ENCODE data around the gene PLOD1.

Gene PLOD1

DNA sequence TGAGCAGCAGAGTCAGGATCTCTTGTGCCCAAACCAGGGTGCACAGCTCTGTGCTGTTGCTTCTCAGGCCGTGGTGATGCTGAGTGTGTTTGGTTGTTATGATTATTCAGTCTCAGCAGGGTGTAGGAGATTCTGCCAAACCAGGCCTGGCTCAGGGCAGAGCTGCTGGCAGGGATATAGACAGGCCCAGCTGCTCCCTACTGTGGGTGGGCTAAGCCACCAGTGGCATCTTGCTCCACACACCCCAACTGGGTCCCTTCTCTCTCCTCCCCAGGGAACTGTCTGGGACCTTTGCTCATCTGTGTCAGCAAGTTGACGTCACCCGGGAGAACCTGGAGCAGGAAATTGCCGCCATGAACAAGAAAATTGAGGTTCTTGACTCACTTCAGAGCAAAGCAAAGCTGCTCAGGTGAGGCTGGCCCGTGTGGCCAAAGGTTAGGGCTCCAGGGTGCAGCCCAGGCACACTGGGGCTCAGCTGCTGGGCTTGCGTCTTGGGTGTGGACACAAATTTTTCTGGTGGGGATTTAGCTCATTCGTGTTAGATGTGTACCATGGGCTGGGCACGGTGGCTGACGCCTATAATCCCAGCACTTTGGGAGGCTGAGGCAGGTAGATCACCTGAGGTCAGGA is 74.9 kb downstream of the PLOD1 start:
- TF ChIP-seq POLR2AphosphoS5 (IDR thresholded peaks at IDR 0.05; ENCODE audit: low read depth, low read length): no peak

DNA sequence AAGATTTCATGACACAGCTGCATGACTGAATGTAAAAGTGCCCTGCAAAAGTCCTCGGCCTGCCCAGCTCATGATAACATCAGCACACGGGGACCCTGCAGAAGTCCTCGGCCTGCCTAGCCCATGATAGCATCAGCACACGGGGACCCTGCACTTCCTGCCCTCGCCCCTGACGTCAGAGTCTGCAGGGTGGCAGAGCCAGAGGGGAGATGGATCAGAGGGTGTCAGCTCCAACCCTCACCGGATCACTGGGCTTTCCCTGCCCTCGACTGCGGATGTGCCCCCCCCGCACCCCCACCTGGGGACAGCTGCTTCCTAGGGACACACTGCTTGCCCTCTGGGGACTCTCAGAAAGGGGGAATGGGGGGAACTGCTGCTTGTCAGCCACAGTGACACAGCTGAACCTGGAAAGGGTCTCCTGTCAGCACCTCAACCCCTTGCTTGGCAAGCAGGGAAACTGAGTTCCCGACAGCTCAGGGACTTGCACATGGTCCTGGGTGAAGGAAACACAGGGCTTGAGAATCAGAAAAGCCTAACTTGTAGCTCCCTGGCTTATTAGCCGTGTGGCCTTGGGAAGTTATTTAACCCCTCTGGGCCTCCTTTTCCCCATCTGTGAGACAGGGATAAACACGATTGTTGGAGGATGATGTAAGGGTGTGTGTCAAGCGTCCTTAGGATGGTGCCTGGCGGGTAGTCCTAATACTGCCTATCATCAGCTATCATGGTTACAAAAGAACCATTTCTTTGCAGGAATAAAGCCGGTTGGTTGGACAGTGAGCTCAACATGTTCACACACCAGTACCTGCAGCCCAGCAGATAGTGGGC is 76.4 kb downstream of the PLOD1 start:
- TF ChIP-seq SIN3A (IDR thresholded peaks at IDR 0.05; ENCODE audit: borderline replicate concordance, insufficient read depth, low read length) (no peak), POLR2AphosphoS5 (IDR thresholded peaks at IDR 0.05; ENCODE audit: low read depth, low read length) (no peak), TAF1 (IDR thresholded peaks at IDR 0.05; ENCODE audit: borderline replicate concordance, insufficient read depth, low read length) (no peak), FOXP2 (optimal IDR thresholded peaks at IDR 0.05; ENCODE audit: borderline replicate concordance, extremely low read depth, extremely low read length, insufficient read depth) (no peak)
- TF ChIP-seq, protein P1, sequence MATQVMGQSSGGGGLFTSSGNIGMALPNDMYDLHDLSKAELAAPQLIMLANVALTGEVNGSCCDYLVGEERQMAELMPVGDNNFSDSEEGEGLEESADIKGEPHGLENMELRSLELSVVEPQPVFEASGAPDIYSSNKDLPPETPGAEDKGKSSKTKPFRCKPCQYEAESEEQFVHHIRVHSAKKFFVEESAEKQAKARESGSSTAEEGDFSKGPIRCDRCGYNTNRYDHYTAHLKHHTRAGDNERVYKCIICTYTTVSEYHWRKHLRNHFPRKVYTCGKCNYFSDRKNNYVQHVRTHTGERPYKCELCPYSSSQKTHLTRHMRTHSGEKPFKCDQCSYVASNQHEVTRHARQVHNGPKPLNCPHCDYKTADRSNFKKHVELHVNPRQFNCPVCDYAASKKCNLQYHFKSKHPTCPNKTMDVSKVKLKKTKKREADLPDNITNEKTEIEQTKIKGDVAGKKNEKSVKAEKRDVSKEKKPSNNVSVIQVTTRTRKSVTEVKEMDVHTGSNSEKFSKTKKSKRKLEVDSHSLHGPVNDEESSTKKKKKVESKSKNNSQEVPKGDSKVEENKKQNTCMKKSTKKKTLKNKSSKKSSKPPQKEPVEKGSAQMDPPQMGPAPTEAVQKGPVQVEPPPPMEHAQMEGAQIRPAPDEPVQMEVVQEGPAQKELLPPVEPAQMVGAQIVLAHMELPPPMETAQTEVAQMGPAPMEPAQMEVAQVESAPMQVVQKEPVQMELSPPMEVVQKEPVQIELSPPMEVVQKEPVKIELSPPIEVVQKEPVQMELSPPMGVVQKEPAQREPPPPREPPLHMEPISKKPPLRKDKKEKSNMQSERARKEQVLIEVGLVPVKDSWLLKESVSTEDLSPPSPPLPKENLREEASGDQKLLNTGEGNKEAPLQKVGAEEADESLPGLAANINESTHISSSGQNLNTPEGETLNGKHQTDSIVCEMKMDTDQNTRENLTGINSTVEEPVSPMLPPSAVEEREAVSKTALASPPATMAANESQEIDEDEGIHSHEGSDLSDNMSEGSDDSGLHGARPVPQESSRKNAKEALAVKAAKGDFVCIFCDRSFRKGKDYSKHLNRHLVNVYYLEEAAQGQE (IDR thresholded peaks at IDR 0.05; ENCODE audit: insufficient read depth in 1 of 2, low read depth in 2 of 2, low read length in 2 of 2): no peak

DNA sequence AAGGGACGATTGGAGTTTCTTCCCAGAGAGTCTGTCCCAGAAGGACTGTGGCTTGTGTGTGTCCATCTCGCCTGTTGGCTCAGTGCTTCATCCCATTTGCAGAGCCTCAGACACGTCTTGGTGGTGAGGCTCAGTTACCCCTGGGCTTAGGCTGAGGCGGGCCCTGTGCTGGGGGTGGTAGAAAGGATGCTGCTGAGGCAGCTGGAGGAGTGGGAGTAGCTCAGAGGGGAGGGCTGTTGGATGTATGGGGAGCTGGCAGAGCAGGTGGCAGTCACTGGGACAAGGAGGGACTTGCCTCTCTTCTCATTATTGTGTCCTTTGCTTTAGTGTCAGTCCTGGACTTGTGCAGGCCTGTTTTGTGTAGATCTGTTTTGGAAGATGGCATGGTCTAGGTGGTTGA is 77.5 kb downstream of the PLOD1 start:
- TF ChIP-seq, protein P1 (IDR thresholded peaks at IDR 0.05; ENCODE audit: insufficient read depth in 1 of 2, low read depth in 2 of 2, low read length in 2 of 2): no peak
- TF ChIP-seq FOXP2 (optimal IDR thresholded peaks at IDR 0.05; ENCODE audit: borderline replicate concordance, extremely low read depth, extremely low read length, insufficient read depth) (no peak), TAF1 (IDR thresholded peaks at IDR 0.05; ENCODE audit: borderline replicate concordance, insufficient read depth, low read length) (no peak), POLR2AphosphoS5 (IDR thresholded peaks at IDR 0.05; ENCODE audit: low read depth, low read length) (no peak), SIN3A (IDR thresholded peaks at IDR 0.05; ENCODE audit: borderline replicate concordance, insufficient read depth, low read length) (no peak)

DNA sequence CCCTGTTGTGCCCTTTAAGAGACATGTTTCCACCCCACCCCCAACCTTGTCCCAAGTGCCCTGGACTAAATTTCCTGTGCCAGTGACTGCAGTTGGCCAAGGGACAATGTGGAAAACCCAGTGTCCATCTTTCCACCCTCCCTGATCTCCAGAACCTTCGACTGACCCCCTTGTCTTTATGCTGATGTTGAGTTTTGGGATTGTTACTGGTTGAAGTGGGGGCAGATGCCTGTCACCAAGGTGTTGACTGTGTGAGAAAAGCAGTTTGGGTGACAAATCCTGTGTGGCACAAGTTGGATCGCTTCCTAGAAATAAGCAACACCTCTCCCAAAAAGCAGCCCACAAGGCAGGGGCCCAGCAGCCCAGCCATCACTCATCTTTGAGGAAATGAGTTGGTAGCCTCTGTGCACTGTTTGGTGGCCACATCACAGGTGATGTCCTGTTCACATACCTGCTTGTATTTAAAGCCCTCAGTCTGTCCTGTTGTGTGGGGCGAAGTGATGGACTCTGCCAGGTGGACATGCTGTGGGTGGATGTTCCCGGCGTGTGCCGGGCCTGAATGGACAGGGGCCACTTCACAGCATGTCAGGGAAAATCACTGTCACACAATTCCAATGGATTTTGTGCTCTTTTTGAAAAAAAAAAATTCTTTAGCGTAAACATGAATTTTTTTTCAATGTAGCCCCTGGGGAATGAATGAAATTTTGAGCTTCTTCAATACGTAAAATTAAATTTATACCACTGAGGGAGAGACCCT is 78.2 kb downstream of the PLOD1 start:
- TF ChIP-seq TAF1 (IDR thresholded peaks at IDR 0.05; ENCODE audit: borderline replicate concordance, insufficient read depth, low read length): no peak
- TF ChIP-seq POLR2AphosphoS5 (IDR thresholded peaks at IDR 0.05; ENCODE audit: low read depth, low read length): no peak
- no peak for TF ChIP-seq FOXP2 (optimal IDR thresholded peaks at IDR 0.05; ENCODE audit: borderline replicate concordance, extremely low read depth, extremely low read length, insufficient read depth)
- TF ChIP-seq, protein P1 (IDR thresholded peaks at IDR 0.05; ENCODE audit: insufficient read depth in 1 of 2, low read depth in 2 of 2, low read length in 2 of 2): no peak
- TF ChIP-seq SIN3A (IDR thresholded peaks at IDR 0.05; ENCODE audit: borderline replicate concordance, insufficient read depth, low read length): no peak

DNA sequence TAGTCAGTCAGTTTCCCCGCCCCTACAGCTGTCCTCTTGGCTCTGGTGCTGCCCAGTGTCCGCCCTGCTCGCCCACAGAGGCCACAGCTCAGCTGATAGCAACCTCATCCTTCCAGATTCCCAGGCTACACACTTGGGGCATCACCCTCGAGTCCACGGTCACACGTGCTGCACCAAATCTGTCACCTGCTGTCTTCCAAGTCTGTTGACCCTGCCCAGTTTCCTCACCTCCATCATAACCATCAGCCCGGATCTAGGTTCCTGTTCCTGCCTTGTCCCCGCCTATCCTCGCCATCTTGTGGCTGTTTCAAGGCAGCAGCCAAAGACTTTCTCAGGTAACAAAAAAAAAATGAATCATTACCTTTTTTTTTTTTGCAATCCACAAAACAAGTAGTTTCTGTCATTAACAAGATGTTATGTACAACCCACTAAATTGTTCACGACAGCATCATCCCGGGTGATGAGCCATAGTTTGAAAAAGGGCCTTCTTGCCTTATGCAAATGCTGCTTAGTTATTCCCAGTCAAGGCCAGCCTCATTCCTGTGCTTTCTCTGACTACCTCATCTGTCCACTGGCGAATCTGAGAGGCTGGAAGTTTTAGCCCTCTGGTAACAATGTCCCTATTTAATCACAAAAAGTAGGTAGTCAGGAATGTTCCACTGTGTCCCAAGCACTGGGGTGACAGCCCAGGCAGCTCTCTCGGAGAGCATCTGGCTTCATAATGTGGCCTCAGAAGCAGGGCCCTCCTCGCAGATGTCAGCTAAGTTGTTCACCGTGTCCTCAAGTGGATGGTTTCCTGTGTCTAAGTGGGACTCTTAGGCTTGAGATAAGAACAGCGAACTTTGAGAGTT is 79.8 kb downstream of the PLOD1 start:
- TF ChIP-seq POLR2AphosphoS5 (IDR thresholded peaks at IDR 0.05; ENCODE audit: low read depth, low read length) (no peak), TAF1 (IDR thresholded peaks at IDR 0.05; ENCODE audit: borderline replicate concordance, insufficient read depth, low read length) (no peak), FOXP2 (optimal IDR thresholded peaks at IDR 0.05; ENCODE audit: borderline replicate concordance, extremely low read depth, extremely low read length, insufficient read depth) (no peak), SIN3A (IDR thresholded peaks at IDR 0.05; ENCODE audit: borderline replicate concordance, insufficient read depth, low read length) (no peak)
- TF ChIP-seq, protein P1 (IDR thresholded peaks at IDR 0.05; ENCODE audit: insufficient read depth in 1 of 2, low read depth in 2 of 2, low read length in 2 of 2): no peak

All from PFSK-1 (cell line).